DND-41 (cell line): Measurements from ENCODE around the gene ATP8A2.

ENCODE experiments used
- ATAC-seq: fragments of 200-7000 bp; cut with Tn5 transposase; 3 replicates; pipeline ENCODE4 v1.9.1; 2021; ENCODE audit warnings: low read depth; ENCODE audit not compliant: insufficient read depth
- DNase-seq: peaks from one replicate; pipeline ENCODE4 v3.0.0-alpha.2; 2020
- H2AFZ ChIP-seq: 2 replicates; pipeline ENCODE4 v1.6.0; 2012; ENCODE audit warnings: low read depth, low read length
- H3K27ac ChIP-seq: 2 replicates; pipeline ENCODE4 v1.5.1; 2012; ENCODE audit warnings: low read length, inconsistent platforms
- H3K27me3 ChIP-seq: fragments of 200-600 bp; sonication (generic); 2 replicates; pipeline ENCODE4 v1.6.0; 2012; ENCODE audit warnings: low read length, mild to moderate bottlenecking, inconsistent platforms; ENCODE audit not compliant: insufficient read depth, poor library complexity
- H3K36me3 ChIP-seq: 2 replicates; pipeline ENCODE4 v1.5.1; 2012; ENCODE audit warnings: low read length, inconsistent platforms; ENCODE audit not compliant: insufficient read depth
- H3K4me1 ChIP-seq: 2 replicates; pipeline ENCODE4 v1.5.1; 2012; ENCODE audit warnings: mild to moderate bottlenecking, low read length; ENCODE audit not compliant: insufficient read depth
- H3K4me2 ChIP-seq: 2 replicates; pipeline ENCODE4 v1.6.0; 2012; ENCODE audit warnings: mild to moderate bottlenecking, moderate library complexity, low read length, inconsistent platforms; ENCODE audit not compliant: insufficient read depth
- H3K4me3 ChIP-seq, 2 experiments: fragments of 200-600 bp in 1 of 2; shearing (Covaris generic) in 1 of 2; 2 replicates each; pipeline ENCODE4 v1.5.1; 2012 to 2016; ENCODE audit warnings: inconsistent platforms in 2 of 2, low read length in 2 of 2, mild to moderate bottlenecking in 2 of 2, low read depth in 1 of 2, moderate library complexity in 1 of 2
- H3K79me2 ChIP-seq: 2 replicates; pipeline ENCODE4 v1.6.0; 2012; ENCODE audit warnings: low read length, inconsistent platforms; ENCODE audit not compliant: insufficient read depth
- H3K9ac ChIP-seq: 2 replicates; pipeline ENCODE4 v1.6.0; 2012; ENCODE audit warnings: low read depth, mild to moderate bottlenecking, inconsistent platforms, low read length, moderate library complexity
- H3K9me3 ChIP-seq: 2 replicates; pipeline ENCODE4 v1.5.1; 2012; ENCODE audit warnings: low read length, moderate library complexity, mild to moderate bottlenecking, inconsistent platforms; ENCODE audit not compliant: insufficient read depth, severe bottlenecking
- H4K20me1 ChIP-seq: 2 replicates; pipeline ENCODE4 v1.6.0; 2012; ENCODE audit warnings: low read length; ENCODE audit not compliant: insufficient read depth
- CTCF ChIP-seq: IDR thresholded peaks from 2 replicates; pipeline ENCODE4 v1.5.1; 2012; ENCODE audit warnings: borderline replicate concordance, low read length, moderate library complexity, mild to moderate bottlenecking; ENCODE audit not compliant: poor library complexity, severe bottlenecking; ENCODE audit errors: extremely low read depth
- EZH2 ChIP-seq: IDR thresholded peaks from 3 replicates; pipeline ENCODE4 v1.6.1; 2012; ENCODE audit warnings: borderline replicate concordance, low read depth, mild to moderate bottlenecking, moderate library complexity, low read length, inconsistent platforms; ENCODE audit not compliant: severe bottlenecking

The ATP8A2 gene

DNA sequence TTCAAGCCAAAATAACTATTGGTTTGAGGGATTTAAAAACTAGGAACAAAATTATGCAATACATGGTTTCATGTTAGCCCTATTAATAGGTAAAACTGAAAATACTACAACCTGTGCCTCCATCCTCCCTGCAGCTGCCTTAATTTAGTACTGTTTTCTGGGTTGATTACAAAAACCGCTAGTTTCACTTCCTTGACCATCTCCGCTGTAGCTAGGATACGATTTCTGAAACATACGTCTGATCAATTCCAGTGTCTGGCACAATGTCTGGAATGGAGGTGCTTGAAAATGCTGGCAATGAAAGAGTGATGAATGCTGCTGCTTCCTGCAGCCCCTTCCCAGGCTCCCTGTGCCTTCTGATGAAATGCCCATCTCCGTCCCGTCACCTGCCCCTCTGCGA, 406.6 kb downstream of the ATP8A2 start:
- no peak for TF ChIP-seq EZH2
- no peak for TF ChIP-seq CTCF
- H3K4me2 ChIP-seq, result no peak overlapping the region
- H3K9ac ChIP-seq, result no peak overlapping the region
- no peaks in the 10 kb centered on the region for H3K9me3 ChIP-seq
- no peak overlapping the region for H3K27ac ChIP-seq
- H4K20me1 ChIP-seq, result no peaks in the 10 kb centered on the region
- H3K4me1 ChIP-seq, result no peaks in the 10 kb centered on the region
- no peaks in the 10 kb centered on the region for H3K36me3 ChIP-seq
- no peaks in the 10 kb centered on the region for H3K79me2 ChIP-seq
- no peak overlapping the region for H3K4me3 ChIP-seq
- DNase-seq (no peak), ATAC-seq (no peak)
- no peak overlapping the region for H2AFZ ChIP-seq
- no peaks in the 10 kb centered on the region for H3K27me3 ChIP-seq

DNA sequence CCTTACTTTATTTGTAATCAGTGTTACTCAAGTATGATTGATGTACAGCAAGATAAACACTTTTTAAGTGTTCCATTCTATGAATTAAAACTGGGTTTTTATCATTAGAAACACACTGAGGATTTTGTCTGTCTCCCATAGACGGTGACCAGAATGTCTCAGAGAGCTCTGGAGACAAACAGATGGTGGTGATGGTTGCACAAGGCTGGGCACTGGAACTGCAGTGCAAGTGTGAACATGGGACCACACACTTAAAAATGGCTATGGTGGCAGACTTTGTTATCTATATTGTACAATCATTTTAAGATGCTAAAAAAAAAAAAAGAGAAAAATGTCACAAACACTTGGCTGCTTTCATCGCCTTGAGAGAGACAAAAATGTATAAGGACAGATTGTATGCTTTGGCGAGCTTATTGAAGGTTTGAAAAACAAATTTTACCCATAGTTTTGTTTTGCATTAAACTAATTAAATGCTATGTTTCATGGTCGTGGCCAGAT, 407.1 kb downstream of the ATP8A2 start:
- ATAC-seq, result no peak

DNA sequence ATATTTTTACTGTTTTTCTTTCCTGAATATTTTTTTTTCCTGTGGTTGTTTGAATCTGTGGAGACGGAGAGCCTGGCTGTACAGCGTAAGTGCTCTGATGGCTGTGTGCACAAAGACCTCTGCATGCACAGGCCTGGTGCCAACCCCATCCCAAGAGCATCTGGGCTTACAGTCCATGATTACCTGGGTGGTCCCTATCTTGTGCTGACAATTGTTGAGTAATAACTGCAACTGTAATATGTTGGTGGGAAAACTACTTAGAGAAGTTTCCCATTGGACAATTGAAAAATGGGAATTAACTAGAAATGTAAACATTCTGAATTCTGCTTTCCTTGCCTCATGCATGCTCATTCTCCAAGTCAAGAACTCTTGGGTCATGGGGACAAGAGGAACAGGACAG, 411.3 kb downstream of the ATP8A2 start:
- Histone ChIP-seq H3K9ac (no peak overlapping the region), H3K27ac (no peak overlapping the region), H3K9me3 (no peaks in the 10 kb centered on the region), H3K4me2 (no peak overlapping the region), H3K36me3 (no peaks in the 10 kb centered on the region), H4K20me1 (no peaks in the 10 kb centered on the region), H3K79me2 (no peaks in the 10 kb centered on the region), H2AFZ (no peak overlapping the region), H3K27me3 (no peaks in the 10 kb centered on the region), H3K4me1 (no peaks in the 10 kb centered on the region), H3K4me3 (no peak overlapping the region)
- DNase-seq, result no peak
- TF ChIP-seq CTCF (no peak), EZH2 (no peak)
- no peak for ATAC-seq

More for the DNA sequence above, 407.1 kb downstream of the ATP8A2 start:
- Histone ChIP-seq H3K36me3 (no peaks in the 10 kb centered on the region), H3K79me2 (no peaks in the 10 kb centered on the region), H4K20me1 (no peaks in the 10 kb centered on the region), H3K27ac (no peak overlapping the region), H2AFZ (no peak overlapping the region), H3K27me3 (no peaks in the 10 kb centered on the region), H3K4me1 (no peaks in the 10 kb centered on the region), H3K4me3 (no peak overlapping the region), H3K9ac (no peak overlapping the region), H3K9me3 (no peaks in the 10 kb centered on the region), H3K4me2 (no peak overlapping the region)
- no peak for DNase-seq
- TF ChIP-seq CTCF, result no peak

GRCh38 chr13:25783601-25784024, 411.8 kb downstream of the ATP8A2 start:
- Histone ChIP-seq H4K20me1 (no peaks in the 10 kb centered on the region), H2AFZ (no peak overlapping the region), H3K36me3 (no peaks in the 10 kb centered on the region), H3K9ac (no peak overlapping the region), H3K79me2 (no peaks in the 10 kb centered on the region), H3K4me1 (no peaks in the 10 kb centered on the region), H3K9me3 (no peaks in the 10 kb centered on the region), H3K27ac (no peak overlapping the region), H3K27me3 (no peaks in the 10 kb centered on the region), H3K4me3 (no peak overlapping the region), H3K4me2 (no peak overlapping the region)
- ATAC-seq (no peak), DNase-seq (no peak)
- TF ChIP-seq EZH2 (no peak), CTCF (no peak)
